ENCODE results near the gene CD99. TPM values are rescaled to one million over a fixed set of nuclear protein-coding genes. Genes with fewer than 3 reads are reported as not detected.

CD99 gene
- total RNA-seq, 2 donors from 2014 or later = 234 to 282 TPM

DNA sequence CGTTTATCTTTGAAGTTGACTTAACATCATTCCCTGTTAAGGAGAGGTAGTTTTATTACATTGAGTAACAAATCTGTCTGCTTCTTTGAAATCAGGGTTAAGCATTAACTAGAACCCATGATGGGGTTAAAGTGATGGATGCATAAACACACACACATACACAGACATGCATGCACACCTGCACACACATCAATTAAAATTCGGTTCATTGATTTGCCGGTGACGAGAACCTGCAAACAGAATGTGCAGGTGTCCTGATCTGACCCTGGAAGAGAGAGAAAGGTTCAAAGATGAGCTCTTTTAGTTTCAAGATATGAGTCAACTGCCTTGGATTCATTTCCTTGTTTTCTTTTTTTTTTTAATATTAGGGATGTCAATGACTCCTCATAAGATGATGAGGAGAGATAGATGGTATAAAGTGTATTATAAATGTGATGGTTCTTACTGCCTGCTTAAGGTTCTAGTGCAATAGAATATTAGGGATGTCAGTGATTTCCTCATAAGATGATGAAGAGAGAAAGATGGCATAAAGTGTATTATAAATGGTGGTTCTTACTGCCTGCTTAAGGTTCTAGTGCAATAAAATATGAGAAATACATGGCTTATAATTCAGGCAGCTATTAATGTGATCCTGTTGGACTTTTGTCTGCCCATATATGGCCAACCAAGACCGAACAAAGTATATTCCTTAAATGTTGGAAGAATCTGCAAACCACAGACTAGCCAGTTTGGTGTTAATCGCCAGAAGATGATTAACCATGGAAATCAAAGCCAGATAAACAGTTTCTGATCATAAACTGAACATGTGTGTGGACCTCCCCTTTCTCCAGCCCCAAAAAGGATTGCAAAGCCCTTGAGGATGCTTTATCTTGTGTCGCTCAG is 14.1 kb upstream of the CD99 start:
- no peak for DNase-seq (ENCODE audit: low spot score)
- H3K4me3 ChIP-seq = no peak overlapping the region
- TF ChIP-seq CTCF (IDR thresholded peaks at IDR 0.05) = no peak
- H3K27ac ChIP-seq = no peak overlapping the region
- H3K27me3 ChIP-seq = no peaks in the 10 kb centered on the region
- H3K9me3 ChIP-seq = no peaks in the 10 kb centered on the region
- no peaks in the 10 kb centered on the region for H3K36me3 ChIP-seq
- peaks cover 0 to 8% of the 10 kb centered on the region in 2 donors for H3K4me1 ChIP-seq

GRCh38 chrX:2677764-2678163 is 13.3 kb upstream of the CD99 start:
- no peak overlapping the region for H3K4me3 ChIP-seq
- no peaks in the 10 kb centered on the region for H3K9me3 ChIP-seq
- DNase-seq (ENCODE audit: low spot score) = peak; percentile 80
- no peak overlapping the region for H3K27ac ChIP-seq
- no peaks in the 10 kb centered on the region for H3K27me3 ChIP-seq
- H3K36me3 ChIP-seq = no peaks in the 10 kb centered on the region
- no peak for TF ChIP-seq CTCF (IDR thresholded peaks at IDR 0.05)
- H3K4me1 ChIP-seq = peaks cover 0 to 8% of the 10 kb centered on the region in 2 donors

- Histone ChIP-seq H3K27me3 (no peaks in the 10 kb centered on the region), H3K27ac (no peak overlapping the region), H3K4me3 (no peak overlapping the region), H3K9me3 (no peaks in the 10 kb centered on the region), H3K4me1 (peaks cover 0 to 8% of the 10 kb centered on the region in 2 donors), H3K36me3 (no peaks in the 10 kb centered on the region)
- TF ChIP-seq CTCF (IDR thresholded peaks at IDR 0.05) = no peak
- DNase-seq (ENCODE audit: low spot score) = no peak
These were observed 12.5 kb upstream of the CD99 start for GRCh38 chrX:2678583-2678982.

DNA sequence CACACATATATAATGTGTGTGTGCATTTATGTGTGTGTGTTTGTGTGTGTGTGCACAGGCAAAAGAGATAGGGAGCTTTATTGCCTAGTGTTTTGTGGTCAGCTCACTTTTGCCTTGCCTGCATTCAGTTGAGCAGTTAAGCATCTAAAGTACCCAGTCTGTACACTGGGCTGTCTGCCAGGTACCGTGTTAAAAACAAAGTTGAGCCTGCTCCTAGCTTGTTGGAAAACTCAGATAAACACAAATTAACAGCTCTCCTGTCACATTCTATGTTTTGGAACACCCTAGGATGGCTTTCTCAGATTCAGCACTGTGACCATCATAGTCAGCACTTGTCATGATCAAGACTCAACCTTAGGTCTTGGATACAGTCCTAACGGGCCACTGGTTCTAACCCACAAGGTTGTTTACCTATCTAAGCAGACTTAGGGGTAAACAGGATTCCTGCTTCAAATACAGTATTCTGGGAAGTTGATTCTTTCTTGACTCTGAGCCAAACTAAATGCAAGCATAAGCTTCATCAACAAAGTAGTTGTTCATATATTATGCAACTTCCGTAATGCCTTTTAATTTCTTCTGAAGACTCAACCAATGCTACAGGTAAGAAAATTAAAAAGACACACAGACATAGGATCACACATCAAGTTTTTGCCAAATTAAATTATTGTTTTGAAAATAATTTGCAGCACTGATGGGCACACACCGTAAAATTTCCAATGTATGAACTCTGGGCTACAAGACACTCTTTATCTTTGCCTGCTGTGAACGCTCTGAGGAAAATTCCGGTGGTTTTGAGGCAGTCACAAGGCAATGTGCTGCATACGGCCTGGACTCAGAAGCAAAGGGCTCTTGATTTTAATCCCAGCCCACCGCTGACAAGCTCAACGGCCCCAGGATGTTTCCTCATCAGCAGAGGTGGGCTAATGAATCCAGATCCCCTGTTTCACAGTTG is 11.3 kb upstream of the CD99 start:
- Histone ChIP-seq H3K4me3 (no peak overlapping the region), H3K27me3 (no peaks in the 10 kb centered on the region), H3K4me1 (peaks cover 0 to 8% of the 10 kb centered on the region in 2 donors), H3K36me3 (no peaks in the 10 kb centered on the region), H3K9me3 (no peaks in the 10 kb centered on the region), H3K27ac (no peak overlapping the region)
- DNase-seq (ENCODE audit: low spot score) = no peak
- TF ChIP-seq CTCF (IDR thresholded peaks at IDR 0.05) = no peak

- TF ChIP-seq CTCF (IDR thresholded peaks at IDR 0.05) = no peak
- Histone ChIP-seq H3K27me3 (no peaks in the 10 kb centered on the region), H3K4me3 (no peak overlapping the region), H3K36me3 (no peaks in the 10 kb centered on the region), H3K4me1 (peaks cover 0 to 8% of the 10 kb centered on the region in 2 donors), H3K9me3 (no peaks in the 10 kb centered on the region), H3K27ac (no peak overlapping the region)
- no peak for DNase-seq (ENCODE audit: low spot score)
These were observed 10.4 kb upstream of the CD99 start for GRCh38 chrX:2680486-2681348.
